ENCODE results near the gene GATB.
"Not testable (repeated sequence)": the region's sequence is repeated elsewhere in the genome, so short reads cannot be mapped to it uniquely, and the experiment has no call there.

Gene GATB

DNA sequence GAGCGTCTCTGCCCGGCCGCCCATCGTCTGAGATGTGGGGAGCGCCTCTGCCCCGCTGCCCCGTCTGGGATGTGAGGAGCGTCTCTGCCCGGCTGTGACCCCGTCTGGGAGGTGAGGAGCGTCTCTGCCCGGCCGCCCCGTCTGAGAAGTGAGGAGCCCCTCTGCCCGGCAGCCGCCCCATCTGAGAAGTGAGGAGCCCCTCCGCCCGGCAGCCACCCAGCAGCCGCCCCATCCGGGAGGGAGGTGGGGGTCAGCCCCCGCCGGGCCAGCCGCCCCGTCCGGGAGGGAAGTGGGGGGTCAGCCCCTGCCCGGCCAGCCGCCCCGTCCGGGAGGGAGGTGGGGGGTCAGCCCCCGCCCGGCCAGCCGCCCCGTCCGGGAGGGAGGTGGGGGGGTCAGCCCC is 29.1 kb downstream of the GATB start:
- DNase-seq (ENCODE audit: low spot score): not testable (repeated sequence)

DNA sequence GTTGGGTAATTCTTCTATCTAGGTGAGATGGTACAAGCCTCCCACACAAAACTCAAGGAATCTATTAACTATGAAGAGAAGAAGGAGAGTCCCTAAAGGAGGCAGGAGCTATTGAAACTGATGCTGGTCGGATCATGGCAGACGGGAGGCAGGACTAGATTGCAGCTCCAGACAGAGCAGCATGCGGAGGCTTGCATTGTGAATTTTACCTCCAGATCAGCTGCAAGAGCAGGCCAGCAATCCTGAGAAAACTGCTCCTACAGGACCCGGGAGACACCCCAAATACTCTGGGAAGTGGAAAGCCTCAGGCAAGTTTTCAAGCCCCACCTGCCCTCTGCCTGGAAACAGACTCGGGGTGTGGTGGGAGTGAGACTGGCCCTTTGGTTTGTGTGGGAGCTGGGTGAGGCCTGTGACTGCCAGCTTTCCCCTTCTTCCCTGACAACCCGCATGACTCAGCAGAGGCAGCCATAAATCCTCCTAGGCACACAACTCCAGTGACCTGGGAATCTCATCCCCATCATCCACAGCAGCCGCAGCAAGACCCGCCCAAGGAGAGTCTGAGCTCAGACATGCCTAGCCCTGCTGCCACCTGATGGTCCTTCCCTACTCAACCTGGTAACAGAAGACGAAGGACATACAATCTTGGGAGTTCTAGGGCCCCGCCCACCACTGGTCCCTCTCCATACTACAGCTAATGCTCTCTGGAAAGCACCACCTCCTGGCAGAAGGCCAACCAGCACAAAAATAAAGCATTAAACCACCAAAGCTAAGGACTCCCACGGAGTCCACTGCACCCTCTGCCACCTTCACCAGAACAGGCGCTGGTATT is 30.9 kb downstream of the GATB start:
- no peak for DNase-seq (ENCODE audit: low spot score)

DNA sequence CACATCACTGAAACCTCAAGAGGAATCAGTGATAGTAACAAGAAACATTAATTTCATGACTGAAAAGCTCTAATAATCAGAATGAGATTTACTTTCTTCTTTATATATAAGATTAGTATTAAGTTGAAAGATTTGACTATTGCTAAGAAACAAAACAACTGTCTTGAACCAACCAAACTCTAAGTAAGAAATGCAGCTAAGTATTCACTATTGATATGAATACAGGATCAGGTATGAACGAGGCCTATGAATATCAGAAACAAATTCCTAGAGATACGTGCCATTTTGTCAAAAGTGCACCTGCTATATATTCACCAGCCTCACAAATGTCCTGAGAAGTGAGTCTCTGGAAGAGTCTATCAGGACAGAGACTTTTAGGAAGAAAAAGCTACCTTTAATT is 32.1 kb downstream of the GATB start:
- DNase-seq (ENCODE audit: low spot score): no peak

DNA sequence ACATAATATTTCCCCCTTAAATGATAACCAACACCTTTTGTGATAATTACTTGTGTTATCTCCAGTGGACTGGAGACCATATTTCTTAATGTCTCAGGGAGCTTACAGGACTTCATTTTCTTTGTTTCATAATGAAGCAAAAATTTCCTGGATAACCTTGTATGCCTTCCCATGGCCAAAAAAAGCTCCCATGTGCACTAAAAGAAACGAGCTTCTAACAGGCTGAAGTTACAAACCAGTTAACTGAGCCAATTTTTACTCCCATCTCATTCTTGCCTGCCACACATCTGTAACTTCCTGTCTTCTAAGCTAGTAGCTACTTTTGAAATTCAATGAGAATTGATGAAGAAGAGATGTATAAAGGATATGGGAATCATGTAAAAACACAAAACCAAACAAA is 32.8 kb downstream of the GATB start:
- DNase-seq (ENCODE audit: low spot score): no peak

DNA sequence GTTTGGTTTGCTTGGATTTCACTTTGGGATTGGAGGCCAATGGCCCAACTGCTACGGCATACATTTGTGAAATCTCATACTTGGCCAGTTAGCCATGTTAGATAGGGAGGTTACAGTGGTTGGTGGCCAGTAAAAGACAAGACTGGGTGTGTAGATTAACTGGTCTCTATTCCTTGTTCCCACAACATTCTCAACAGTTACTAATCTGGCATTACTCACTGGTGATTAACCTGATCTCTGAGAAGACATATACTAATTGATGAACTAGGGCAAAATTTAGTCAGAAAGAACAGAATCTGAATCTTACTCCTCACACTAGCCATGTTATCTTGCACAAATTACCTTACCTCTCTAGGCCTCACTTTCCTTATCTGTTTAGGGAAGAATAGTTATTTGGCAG is 33.4 kb downstream of the GATB start:
- no peak for DNase-seq (ENCODE audit: low spot score)

DNA sequence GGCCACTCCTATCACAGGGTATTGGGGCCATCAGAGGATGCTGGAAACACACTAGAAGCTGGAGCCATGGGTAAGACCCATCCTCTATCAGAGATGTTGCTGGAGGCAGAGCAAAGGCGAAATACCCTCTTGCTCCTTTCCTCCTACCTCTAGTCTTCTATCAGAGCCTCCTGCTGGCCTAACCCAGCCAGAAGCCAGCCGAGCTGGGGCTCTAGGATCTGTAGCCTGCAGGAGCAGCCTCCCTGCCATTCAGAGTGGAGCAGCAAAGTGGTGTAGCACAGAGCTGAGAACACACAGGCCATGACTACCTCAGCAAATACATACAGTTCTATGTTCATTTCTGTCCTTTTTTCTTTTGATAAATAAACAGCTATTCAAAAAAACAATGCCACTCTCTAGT is 35.7 kb downstream of the GATB start:
- DNase-seq (ENCODE audit: low spot score): no peak

DNA sequence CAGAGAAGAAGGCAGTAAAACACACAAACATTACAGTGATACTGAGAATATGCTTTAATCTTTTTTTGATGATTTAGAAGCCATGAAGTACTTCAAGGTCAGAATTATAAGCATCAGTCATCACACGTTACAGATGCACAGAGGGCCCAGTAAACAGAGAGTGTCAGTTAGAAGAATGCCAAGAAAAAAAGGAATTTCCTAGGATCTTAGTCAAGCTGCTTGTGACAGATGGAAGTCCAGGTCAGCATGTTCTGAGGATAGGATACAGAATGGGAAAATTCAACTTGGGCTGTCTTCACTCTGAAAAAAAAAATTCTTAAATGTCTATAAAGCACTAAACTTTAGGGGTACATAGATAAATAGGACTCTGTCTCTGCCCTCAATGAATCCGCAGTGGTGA is 38.9 kb downstream of the GATB start:
- DNase-seq (ENCODE audit: low spot score): no peak

DNA sequence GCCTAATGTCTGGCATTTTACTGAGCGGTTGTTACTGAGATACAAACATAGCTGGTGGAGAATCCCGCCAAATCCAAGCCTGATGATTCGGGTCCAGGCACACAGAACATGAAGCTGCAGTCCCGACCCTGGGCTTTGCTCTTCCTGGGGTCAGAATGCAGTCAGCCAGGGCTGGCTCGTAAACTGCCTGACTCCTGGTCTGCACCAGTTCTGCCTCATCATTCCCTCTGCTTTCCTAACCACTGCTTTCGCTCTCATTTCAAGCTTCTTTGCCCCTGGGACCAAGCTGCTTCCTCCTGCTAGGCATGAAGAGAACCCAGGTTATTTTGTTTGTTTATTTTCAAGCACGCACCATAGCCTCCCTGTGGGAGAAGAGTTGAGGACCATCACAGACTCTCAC is 39.3 kb downstream of the GATB start:
- DNase-seq (ENCODE audit: low spot score): no peak

DNA sequence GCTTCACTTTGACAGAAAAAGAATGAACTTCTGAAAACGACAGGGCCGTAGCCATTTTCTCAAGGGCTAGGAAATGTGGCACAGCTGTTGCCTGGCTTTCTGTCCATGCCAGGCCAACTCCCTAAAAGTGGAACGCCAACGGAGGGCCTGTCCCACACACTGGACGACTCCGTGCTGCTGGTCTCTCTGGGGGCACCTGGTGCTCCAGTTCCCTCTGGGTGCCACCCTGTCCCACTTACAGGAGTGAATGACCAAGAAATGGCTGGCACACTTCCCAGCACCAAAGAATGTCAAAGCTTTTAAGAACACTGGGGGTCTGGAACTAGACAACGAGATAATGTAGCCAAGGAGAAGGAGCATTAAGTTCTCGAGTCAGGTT is 40.9 kb downstream of the GATB start:
- no peak for DNase-seq (ENCODE audit: low spot score)

DNA sequence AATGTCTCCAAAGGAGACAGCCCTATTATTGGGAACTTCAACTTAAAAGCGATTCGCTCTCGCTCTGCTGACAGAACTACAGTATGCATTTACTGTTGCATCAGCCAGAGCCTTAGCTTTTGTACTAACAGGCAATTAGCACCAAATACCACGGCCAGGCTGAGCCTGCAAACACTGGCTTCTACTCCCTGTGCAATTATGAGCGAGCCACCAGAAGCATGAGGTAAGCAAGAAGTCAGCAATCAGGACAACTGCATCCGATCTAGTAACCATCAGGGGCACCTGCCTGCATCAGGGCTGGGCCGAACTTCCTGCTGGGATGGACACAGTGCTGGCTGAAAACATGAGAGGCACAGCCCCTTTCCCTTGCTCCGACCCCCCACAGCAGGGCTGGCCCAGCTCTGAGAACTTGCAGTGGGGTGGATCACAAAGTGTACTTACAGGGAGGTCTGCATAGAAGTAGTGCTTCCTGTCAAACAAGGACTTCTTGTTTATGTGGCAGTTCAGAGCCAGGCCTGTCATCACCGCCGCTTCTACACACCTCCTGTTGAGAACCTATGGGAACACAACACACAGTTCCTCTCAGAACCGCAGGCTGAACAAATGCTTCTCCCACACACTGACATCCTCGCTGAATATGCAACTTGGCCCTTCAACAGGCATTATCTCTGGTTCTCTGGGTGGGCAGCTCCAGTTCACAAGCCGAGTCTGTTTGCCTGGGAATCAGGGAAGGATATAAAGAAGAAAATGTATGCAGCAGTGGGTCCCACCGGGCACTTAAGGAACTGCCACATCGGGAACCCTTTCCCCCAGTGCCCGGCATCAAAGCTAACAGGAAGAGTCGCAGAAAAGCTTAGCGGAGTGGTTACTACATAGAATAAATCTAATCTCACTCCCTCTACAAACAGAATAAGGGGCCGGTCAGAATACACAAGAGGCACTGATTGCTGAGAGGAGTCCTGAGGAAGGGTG is 41.5 kb downstream of the GATB start:
- DNase-seq (ENCODE audit: low spot score): no peak

DNA sequence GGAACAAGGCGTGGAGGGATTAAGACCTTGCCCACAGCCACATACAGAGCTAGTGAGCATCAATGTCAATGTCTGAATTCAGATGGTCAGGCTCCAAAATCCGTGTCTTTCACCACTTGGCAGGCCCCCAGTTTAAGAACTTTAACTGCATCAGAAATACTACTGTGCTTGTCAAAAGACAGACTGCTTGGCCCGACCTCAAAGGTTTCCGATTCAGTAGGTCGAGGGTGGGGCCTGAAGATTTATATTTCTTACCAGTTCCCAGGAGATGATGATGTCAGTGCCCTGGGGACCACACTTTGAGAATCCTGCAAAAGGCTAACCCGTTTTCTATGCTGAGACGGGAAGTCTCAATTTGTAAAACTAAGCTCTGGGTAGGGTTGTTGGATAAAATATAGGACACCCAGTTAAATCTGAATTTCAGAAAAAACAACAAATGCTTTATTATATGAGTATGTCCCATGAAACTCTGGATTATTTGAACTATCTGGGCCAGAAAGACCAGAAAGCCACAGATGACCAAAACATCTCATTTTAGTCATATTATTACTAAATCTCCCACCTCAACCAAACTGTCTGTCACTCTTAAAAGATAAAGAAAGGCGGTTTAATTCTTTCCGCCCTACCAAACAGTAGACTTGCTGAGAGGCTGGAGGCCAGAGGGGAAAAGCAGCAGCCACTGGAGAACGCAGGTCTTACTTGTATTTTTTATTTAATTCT is 42.7 kb downstream of the GATB start:
- no peak for DNase-seq (ENCODE audit: low spot score)

DNA sequence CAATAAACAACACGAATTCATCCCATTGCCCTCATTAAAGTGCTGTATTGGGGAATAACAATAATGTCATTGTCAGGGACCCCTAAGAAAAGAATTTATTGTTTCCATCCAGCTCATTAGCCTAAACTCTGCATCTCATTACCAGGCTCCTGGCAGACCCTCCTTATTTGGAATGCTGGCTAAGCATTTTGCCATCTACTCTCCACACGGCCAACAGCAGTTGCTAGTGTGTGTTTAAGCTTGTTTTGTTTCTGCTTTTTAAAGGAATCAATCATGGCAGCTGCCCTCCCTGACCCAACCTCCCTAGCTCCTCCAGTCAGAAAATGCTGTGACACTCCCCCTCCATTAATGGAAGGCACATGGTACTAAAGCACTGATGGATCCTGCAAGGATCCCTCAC is 43.5 kb downstream of the GATB start:
- no peak for DNase-seq (ENCODE audit: low spot score)

DNA sequence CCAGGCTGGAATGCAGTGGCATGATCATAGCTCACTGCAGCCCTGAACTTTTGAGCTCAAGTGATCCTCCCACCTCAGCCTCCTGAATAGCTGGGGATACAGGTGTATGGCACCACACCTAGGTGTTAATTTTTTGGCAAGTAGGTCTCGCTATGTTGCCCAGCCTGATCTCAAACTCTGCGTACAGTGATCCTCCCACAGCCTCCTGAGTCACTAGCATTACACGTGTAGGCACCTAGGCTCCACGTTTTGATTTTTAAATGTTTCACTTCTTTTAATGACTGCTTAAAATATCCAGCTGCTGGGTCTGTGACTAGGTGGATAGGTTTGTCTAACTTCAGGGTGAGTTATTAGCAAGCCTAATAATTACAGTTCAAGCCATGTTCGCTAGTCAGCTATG is 44.5 kb downstream of the GATB start:
- no peak for DNase-seq (ENCODE audit: low spot score)

DNA sequence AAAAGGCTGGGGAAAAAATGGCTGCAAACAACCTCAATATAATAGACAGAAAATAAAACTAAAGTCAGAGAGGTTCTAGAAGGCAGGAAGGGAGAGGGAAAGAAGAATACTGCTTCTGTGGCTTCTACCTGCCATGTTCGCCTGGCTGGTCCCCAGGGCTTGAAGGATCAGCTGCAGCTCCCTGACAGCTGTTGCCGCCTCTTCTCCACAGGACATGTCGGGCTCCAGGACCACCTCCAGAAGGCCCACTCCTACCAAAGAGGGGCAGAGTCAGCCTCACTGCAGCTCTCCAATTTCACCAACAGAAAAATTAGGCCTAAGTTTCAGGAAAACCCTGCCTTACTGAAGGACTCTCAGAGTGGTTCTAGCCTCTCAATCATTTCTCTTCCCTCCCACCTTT is 44.9 kb downstream of the GATB start:
- DNase-seq (ENCODE audit: low spot score): no peak

DNA sequence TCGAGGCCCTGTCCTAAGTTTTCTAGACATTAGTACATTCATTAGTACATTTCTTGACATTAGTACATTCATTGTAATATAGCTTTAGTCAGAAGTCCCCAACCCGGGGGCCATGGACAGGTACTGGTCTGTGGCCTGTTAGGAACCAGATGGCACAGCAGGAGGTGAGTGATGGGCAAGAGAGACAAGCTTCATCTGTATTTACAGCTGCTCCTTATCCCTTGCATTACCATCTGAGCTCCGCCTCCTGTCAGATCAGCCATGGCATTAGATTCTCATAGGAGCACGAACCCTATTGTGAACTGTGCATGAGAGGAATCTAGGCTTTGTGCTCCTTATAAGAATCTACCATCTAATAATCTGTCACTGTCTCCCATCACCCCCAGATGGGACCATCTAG is 48.0 kb downstream of the GATB start:
- no peak for DNase-seq (ENCODE audit: low spot score)

DNA sequence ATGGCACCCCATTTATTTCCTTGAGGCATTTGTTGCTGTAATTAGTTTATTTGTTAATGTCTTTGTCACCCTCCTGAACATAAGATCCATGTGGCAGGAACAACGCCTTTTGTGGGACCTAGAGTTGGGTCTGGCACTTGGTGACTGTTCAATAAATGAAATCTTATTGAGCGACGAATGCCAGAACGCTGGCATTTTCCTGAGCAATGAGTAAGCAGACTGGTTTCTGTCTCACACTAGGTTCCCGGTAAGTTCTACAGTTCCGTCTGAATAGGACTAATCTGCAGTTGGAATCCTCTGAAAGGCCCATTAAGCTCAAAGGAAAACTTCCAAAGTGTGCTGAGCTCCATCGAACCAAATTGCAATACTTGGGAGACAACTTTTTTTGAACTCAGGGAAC is 49.2 kb downstream of the GATB start:
- DNase-seq (ENCODE audit: low spot score): no peak

DNA sequence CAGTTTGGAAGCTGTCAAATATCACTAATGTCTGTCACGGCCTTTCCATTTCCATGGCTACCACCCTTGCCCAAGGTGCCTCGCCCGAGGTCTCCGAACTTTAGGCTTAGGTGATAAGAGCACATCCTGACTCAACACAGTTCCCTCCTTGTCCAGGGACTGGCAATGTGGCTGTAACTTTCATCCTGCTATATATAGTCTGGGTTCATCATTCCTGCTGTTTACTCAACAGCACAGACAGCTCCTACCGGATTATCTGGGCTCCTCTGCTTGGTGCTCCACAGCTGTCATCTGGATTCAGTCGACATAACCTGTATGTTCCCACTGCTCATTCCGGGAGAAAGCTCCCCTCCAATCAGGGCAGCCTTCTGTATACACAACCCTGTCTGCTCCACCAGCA is 51.2 kb downstream of the GATB start:
- DNase-seq (ENCODE audit: low spot score): no peak

DNA sequence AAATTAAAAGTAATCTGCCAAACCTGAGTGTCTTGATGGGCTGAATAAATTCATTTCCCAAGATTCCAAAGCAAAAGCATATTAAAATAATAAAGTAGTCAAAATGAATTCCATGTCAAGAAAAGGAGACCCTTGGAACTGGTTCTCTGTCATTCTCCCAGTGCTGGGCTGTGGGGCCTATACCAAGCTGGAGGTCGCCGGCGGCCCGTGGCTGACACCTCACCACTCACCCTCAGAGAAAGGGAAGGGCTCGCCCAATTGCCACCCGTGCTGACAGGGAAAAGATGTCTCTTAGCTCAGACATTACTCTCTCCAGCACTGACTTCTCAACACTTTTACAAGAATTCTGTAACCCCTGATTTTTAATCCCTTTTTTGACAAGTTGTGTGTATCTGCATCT is 51.7 kb downstream of the GATB start:
- no peak for DNase-seq (ENCODE audit: low spot score)

DNA sequence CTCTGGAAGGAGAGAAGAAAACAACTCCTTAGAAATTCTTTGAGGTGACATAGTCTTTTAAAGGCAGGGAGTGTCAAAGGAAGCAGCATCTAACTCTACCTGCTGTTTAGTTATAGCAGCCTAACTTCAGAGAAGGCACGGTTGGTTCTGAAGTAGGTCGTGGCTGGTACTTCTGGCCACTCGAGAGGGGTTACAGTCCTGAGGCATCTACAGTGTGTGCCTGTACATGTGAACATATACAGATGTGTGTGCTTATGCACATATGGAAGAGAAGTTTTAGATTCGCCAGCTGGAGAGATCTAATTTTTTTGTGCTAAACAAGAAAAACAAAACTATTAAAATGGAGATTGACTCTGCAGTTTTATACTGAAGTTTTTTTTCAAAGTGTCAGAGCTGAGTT is 52.7 kb downstream of the GATB start:
- DNase-seq (ENCODE audit: low spot score): no peak

DNA sequence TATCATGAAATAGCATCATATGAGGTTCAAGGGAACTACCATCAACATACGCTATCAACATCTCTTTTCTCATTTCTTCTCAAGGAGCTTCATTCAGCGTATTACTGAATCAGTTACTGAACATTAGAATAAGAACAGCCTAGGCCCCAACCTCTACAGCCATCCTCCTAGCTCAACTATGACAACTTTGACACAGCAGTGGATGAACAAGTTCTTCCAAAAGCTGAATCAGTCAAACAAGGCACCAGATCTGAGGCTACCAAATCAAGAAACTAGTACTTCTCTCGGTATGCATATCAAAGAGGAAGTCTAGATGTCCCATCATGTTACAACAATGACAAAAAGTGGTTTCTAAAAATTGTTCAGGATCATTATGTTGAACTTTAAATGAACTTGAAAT is 57.4 kb downstream of the GATB start:
- no peak for DNase-seq (ENCODE audit: low spot score)

DNA sequence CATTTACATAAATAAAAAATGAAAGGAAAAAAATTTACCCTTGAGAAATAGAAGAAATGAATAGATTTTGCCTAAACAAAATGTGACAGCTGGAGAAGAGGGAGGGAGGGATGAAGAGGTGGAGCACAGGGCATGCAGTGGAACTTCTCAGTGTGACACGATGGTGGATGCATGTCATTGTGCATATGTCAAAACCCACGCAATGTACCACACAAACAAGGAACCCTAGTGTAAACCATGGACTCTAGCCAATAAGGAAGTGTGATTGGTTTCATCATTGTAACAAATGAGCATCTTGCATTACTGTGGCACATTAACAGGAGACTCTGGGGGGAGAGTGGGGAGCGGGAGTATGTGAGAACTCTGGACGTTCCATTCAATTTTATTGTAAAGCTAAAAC is 58.6 kb downstream of the GATB start:
- DNase-seq (ENCODE audit: low spot score): no peak

DNA sequence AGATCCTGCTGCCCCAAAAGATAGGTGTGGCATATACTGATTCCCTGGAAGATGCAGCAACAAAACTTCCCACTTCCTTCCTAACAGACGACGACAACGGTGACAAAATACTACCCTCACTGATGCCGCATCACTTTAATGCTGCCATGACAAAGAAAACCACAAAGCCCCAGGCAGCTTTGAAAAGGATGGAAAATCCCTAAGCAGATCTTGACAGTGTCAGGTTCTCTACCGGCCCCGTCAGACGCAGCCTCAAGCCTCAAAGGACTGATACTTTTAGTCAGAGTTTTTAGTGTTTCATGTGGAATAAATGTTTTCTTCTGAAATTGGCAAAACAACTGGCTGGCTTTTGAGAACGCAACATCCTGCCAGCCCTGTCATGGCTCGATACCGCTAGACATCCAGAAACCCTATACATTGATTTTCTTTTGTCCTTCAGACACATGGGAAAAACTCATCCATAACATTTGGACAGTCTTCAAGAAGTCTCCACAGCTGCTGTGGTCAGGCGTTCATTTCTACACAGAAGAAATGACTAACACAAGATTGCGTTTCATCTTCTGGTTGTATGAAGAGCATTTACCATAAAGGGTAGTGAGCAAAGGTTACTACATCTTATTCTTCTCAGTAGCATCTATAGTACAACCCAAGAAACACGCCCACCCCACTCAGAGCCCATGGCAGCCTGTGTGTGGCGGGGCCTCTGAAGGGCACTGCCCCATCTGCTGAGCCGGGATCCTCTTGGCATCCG is 60.1 kb downstream of the GATB start:
- no peak for DNase-seq (ENCODE audit: low spot score)

All from hematopoietic multipotent progenitor cell treated with erythropoietin and hydrocortisone succinate and interleukin-3 and kit ligand, for 15 days (in vitro differentiated cells).